ENCODE data around the gene ADAMTSL1. TPM values are rescaled to one million over a fixed set of nuclear protein-coding genes. Genes with fewer than 3 reads are reported as not detected.
A peak's percentile ranks its signal among the peaks of the same experiment; 100 is the strongest.

Gene ADAMTSL1
- total and polyA plus RNA-seq, 2 of the 13 experiments (the other 11 are each of a cell fraction or from before 2014, with no cell fraction given) = not detected

GRCh38 chr9:18675332-18675731, 201.4 kb downstream of the ADAMTSL1 start:
- ATAC-seq = no peak
- no peaks in the 10 kb centered on the region for H3K9me3 ChIP-seq (ENCODE audit: low read length)
- H2AFZ ChIP-seq (ENCODE audit: low read length) = no peak overlapping the region
- peak; percentile 4; the same call in 1 of the 2 replicates for TF ChIP-seq ATF7 (IDR thresholded peaks at IDR 0.05)
- TF ChIP-seq ATF7 (CRISPR knock-in tag; IDR thresholded peaks at IDR 0.05) = no peak
- TF ChIP-seq TAF1 (CRISPR knock-in tag; IDR thresholded peaks at IDR 0.05) = no peak
- in situ Hi-C loops (cut with HindIII; ENCODE audit: extremely low pct_ligation_motif_present, low pct_unique_long_range_greater_than_20kb) = no loop called here
- no TSS peak for BruUV-seq (replicated peaks)
- H3K4me1 ChIP-seq (ENCODE audit: insufficient read depth, low read length) = no peaks in the 10 kb centered on the region
- H3K4me3 ChIP-seq (replicated peaks in 1 of 3; ENCODE audit: insufficient read depth in 1 of 3, low read depth in 2 of 3, low read length in 3 of 3) = no peak overlapping the region
- CTCF ChIA-PET (ENCODE audit: low intra/inter-chr PET ratio, low total read pairs) = no interaction called here
- no peak for DNase-seq (ENCODE audit: low spot score)
- H3K79me2 ChIP-seq (ENCODE audit: insufficient read depth, low read length) = no peaks in the 10 kb centered on the region
- WGBS (ENCODE audit: low lambda C conversion rate) = 20% methylated on average over 1 of the region's 1 CpG
- no peaks in the 10 kb centered on the region for H3K27me3 ChIP-seq (ENCODE audit: control insufficient read depth in 1 of 2, insufficient read depth in 2 of 2, low read length in 2 of 2)
- no peak for FAIRE-seq
- H3K27ac ChIP-seq (ENCODE audit: extremely low read length, insufficient read depth, low read length) = no peak overlapping the region
- POLR2A ChIA-PET = no interaction called here
- no peaks in the 10 kb centered on the region for H3K36me3 ChIP-seq (replicated peaks in 1 of 2; ENCODE audit: control insufficient read depth in 1 of 2, insufficient read depth in 2 of 2, low read length in 2 of 2)
- H4K20me1 ChIP-seq (ENCODE audit: insufficient read depth, low read length) = no peaks in the 10 kb centered on the region
- no peak overlapping the region for H3K9ac ChIP-seq (ENCODE audit: insufficient read depth, low read depth, low read length)
- no peak overlapping the region for H3K4me2 ChIP-seq (ENCODE audit: low read depth, low read length)
- intact Hi-C loops (cut with micrococcal nuclease; ENCODE audit: unreplicated experiment) = no loop called here

GRCh38 chr9:18675973-18676372, 202.0 kb downstream of the ADAMTSL1 start:
- Histone ChIP-seq H3K4me3 (replicated peaks in 1 of 3; ENCODE audit: insufficient read depth in 1 of 3, low read depth in 2 of 3, low read length in 3 of 3) (no peak overlapping the region), H3K9ac (ENCODE audit: insufficient read depth, low read depth, low read length) (no peak overlapping the region), H4K20me1 (ENCODE audit: insufficient read depth, low read length) (no peaks in the 10 kb centered on the region), H3K4me1 (ENCODE audit: insufficient read depth, low read length) (no peaks in the 10 kb centered on the region), H3K36me3 (replicated peaks in 1 of 2; ENCODE audit: control insufficient read depth in 1 of 2, insufficient read depth in 2 of 2, low read length in 2 of 2) (no peaks in the 10 kb centered on the region), H3K27ac (ENCODE audit: extremely low read length, insufficient read depth, low read length) (no peak overlapping the region), H3K79me2 (ENCODE audit: insufficient read depth, low read length) (no peaks in the 10 kb centered on the region), H2AFZ (ENCODE audit: low read length) (no peak overlapping the region), H3K27me3 (ENCODE audit: control insufficient read depth in 1 of 2, insufficient read depth in 2 of 2, low read length in 2 of 2) (no peaks in the 10 kb centered on the region), H3K9me3 (ENCODE audit: low read length) (no peaks in the 10 kb centered on the region), H3K4me2 (ENCODE audit: low read depth, low read length) (no peak overlapping the region)
- no peak for FAIRE-seq
- no peak for ATAC-seq
- DNase-seq (ENCODE audit: low spot score) = no peak
- intact Hi-C loops (cut with micrococcal nuclease; ENCODE audit: unreplicated experiment) = no loop called here
- POLR2A ChIA-PET = no interaction called here
- in situ Hi-C loops (cut with HindIII; ENCODE audit: extremely low pct_ligation_motif_present, low pct_unique_long_range_greater_than_20kb) = no loop called here
- CTCF ChIA-PET (ENCODE audit: low intra/inter-chr PET ratio, low total read pairs) = no interaction called here
- BruUV-seq (replicated peaks) = no TSS peak
- TF ChIP-seq ZNF83 (CRISPR knock-in tag; IDR thresholded peaks at IDR 0.05; ENCODE audit: borderline replicate concordance) (no peak), NONO (IDR thresholded peaks at IDR 0.05) (no peak), NONO (CRISPR knock-in tag; conservative IDR thresholded peaks at IDR 0.05) (no peak), ZBTB25 (CRISPR knock-in tag; IDR thresholded peaks at IDR 0.05) (no peak), ZNF670 (CRISPR knock-in tag; IDR thresholded peaks at IDR 0.05; ENCODE audit: borderline replicate concordance) (no peak), POLR2G (IDR thresholded peaks at IDR 0.05; ENCODE audit: low read depth, low read length) (no peak), ZNF792 (CRISPR knock-in tag; IDR thresholded peaks at IDR 0.05) (no peak), ZNF749 (CRISPR knock-in tag; IDR thresholded peaks at IDR 0.05; ENCODE audit: borderline replicate concordance) (no peak), ZFYVE20 (CRISPR knock-in tag; IDR thresholded peaks at IDR 0.05; ENCODE audit: borderline replicate concordance, low read depth) (no peak), ZNF20 (CRISPR knock-in tag; IDR thresholded peaks at IDR 0.05) (no peak), IRF2 (CRISPR knock-in tag; IDR thresholded peaks at IDR 0.05) (no peak), ZNF432 (CRISPR knock-in tag; IDR thresholded peaks at IDR 0.05; ENCODE audit: borderline replicate concordance) (no peak), NFAT5 (CRISPR knock-in tag; IDR thresholded peaks at IDR 0.05) (no peak)

Data from HepG2 (cell line).